Omental fat pad (tissue), 4 donors: ENCODE measurements around the gene SOX9. TPM values are rescaled to one million over a fixed set of nuclear protein-coding genes. Genes with fewer than 3 reads are reported as not detected.

Experiments used
- ATAC-seq: fragments of 150-250 bp; one replicate; pipeline ENCODE4 v1.9.1; 2016; ENCODE audit warnings: mild to moderate bottlenecking, moderate library complexity; ENCODE audit not compliant: low FRiP score
- DNase-seq: peaks from one replicate; pipeline ENCODE4 v3.0.0-alpha.2; 2019; ENCODE audit warnings: low spot score
- CTCF ChIP-seq, 3 donors: fragments of 450-650 bp; IDR thresholded peaks; one replicate each; pipeline ENCODE4 v1.5.1; 2016 to 2017; ENCODE audit warnings: antibody characterized with exemption in 3 of 3, mild to moderate bottlenecking in 3 of 3, moderate library complexity in 2 of 3
- total RNA-seq, 4 donors: library from RNA; depleted of rRNA; stranded (reverse); fragments of >200 nt; gene quantifications; one replicate each; pipeline ENCODE4 v1.1.0, GENCODE V29; 2016

The SOX9 gene
- total RNA-seq, 4 donors from 2014 or later, result 0.50 to 7.9 (median 1.8) TPM

- TF ChIP-seq CTCF (IDR thresholded peaks at IDR 0.05), result no peak
- ATAC-seq (no peak), DNase-seq (no peak)
Measured at GRCh38 chr17:72100470-72100869, 20.4 kb upstream of the SOX9 start.

GRCh38 chr17:72101526-72101925, 19.3 kb upstream of the SOX9 start:
- DNase-seq (no peak), ATAC-seq (no peak)
- TF ChIP-seq CTCF (IDR thresholded peaks at IDR 0.05), result no peak

- no peak for ATAC-seq
- TF ChIP-seq CTCF (IDR thresholded peaks at IDR 0.05), result no peak
Measured at GRCh38 chr17:72102366-72102765, 18.5 kb upstream of the SOX9 start.

GRCh38 chr17:72104164-72104862, 16.5 kb upstream of the SOX9 start:
- TF ChIP-seq CTCF (IDR thresholded peaks at IDR 0.05), result no peak
- DNase-seq (no peak), ATAC-seq (no peak)

More at GRCh38 chr17:72102366-72102765, 18.5 kb upstream of the SOX9 start:
- no peak for DNase-seq

- no peak for TF ChIP-seq CTCF (IDR thresholded peaks at IDR 0.05)
- DNase-seq, result no peak
- no peak for ATAC-seq
Measured at GRCh38 chr17:72104863-72105234, 16.0 kb upstream of the SOX9 start.

- ATAC-seq (no peak), DNase-seq (no peak)
- no peak for TF ChIP-seq CTCF (IDR thresholded peaks at IDR 0.05)
Measured at GRCh38 chr17:72107100-72107499, 13.7 kb upstream of the SOX9 start.

GRCh38 chr17:72110231-72110941, 10.4 kb upstream of the SOX9 start:
- TF ChIP-seq CTCF (IDR thresholded peaks at IDR 0.05), result no peak
- DNase-seq (no peak), ATAC-seq (no peak)
